ENCODE measurements around the gene RAD51B.

GRCh38 chr14:68137704-68138619, 318.4 kb downstream of the RAD51B start:
- TF ChIP-seq CTCF (IDR thresholded peaks at IDR 0.05; ENCODE audit: poor library complexity) (no peak), EZH2 (IDR thresholded peaks at IDR 0.05; ENCODE audit: borderline replicate concordance) (no peak)

Data from hepatocyte (in vitro differentiated cells).